Lung (tissue), 12 donors: ENCODE measurements around the gene ARHGAP9. TPM values are rescaled to one million over a fixed set of nuclear protein-coding genes. Genes with fewer than 3 reads are reported as not detected.
"Not testable (repeated sequence)": the region's sequence is repeated elsewhere in the genome, so short reads cannot be mapped to it uniquely, and the experiment has no call there.

Source experiments
- ATAC-seq: fragments of 200-7000 bp; cut with Tn5 transposase; one replicate; pipeline ENCODE4 v1.9.1; 2020; ENCODE audit warnings: moderate number of reproducible peaks; ENCODE audit not compliant: insufficient read depth, low FRiP score
- DNase-seq, 3 donors: peaks; one replicate each; pipeline ENCODE4 v3.0.0-alpha.2; 2013 to 2017
- H3K27ac ChIP-seq, 2 donors: one replicate each; pipeline ENCODE4 v1.5.1; 2013; ENCODE audit warnings: mild to moderate bottlenecking in 2 of 2, moderate library complexity in 2 of 2, control low read depth in 1 of 2, inconsistent platforms in 1 of 2, low read depth in 1 of 2, low read length in 1 of 2
- H3K27me3 ChIP-seq, 3 donors: one replicate each; pipeline ENCODE4 v1.5.1; 2013; ENCODE audit warnings: low read length in 2 of 3; ENCODE audit not compliant: control insufficient read depth in 3 of 3, insufficient read depth in 3 of 3
- H3K36me3 ChIP-seq, 4 donors: one replicate each; pipeline ENCODE4 v1.5.1; 2013; ENCODE audit warnings: low read length in 4 of 4, mild to moderate bottlenecking in 1 of 4, moderate library complexity in 1 of 4; ENCODE audit not compliant: control insufficient read depth in 4 of 4, insufficient read depth in 4 of 4
- H3K4me1 ChIP-seq, 5 donors: one replicate each; pipeline ENCODE4 v1.5.1; 2013; ENCODE audit warnings: low read length in 5 of 5, mild to moderate bottlenecking in 2 of 5, moderate library complexity in 1 of 5; ENCODE audit not compliant: control insufficient read depth in 5 of 5, insufficient read depth in 5 of 5
- H3K4me3 ChIP-seq: one replicate; pipeline ENCODE4 v1.5.1; 2013; ENCODE audit warnings: mild to moderate bottlenecking, control low read depth, moderate library complexity
- H3K9ac ChIP-seq, 2 donors: one replicate each; pipeline ENCODE4 v1.5.1; 2013; ENCODE audit warnings: low read length in 2 of 2, control low read depth in 1 of 2; ENCODE audit not compliant: insufficient read depth in 1 of 2
- H3K9me3 ChIP-seq, 4 donors: one replicate each; pipeline ENCODE4 v1.5.1; 2013; ENCODE audit warnings: low read length in 3 of 4, mild to moderate bottlenecking in 1 of 4, moderate library complexity in 1 of 4; ENCODE audit not compliant: control insufficient read depth in 4 of 4, insufficient read depth in 3 of 4
- WGBS, 2 donors: extraction: QIAGEN DNeasy Blood & Tissue Kit; methylation state at CpG; one replicate each; pipeline ENCODE4 v1.1.7; 2013; 5-methylcytosine and 5-hydroxymethylcytosine counted together
- polyA plus RNA-seq, 2 donors: library from polyadenylated mRNA; stranded (reverse); fragments of 200-250 nt; gene quantifications; one replicate each; pipeline ENCODE4 v1.2.1, GENCODE V29; 2013
- total RNA-seq, 2 donors: library from RNA; depleted of rRNA in 1 of 2; stranded (reverse); fragments of >200 nt in 1 of 2; gene quantifications; one replicate each; pipeline ENCODE4 v1.2.1, GENCODE V29; 2014 to 2021
- TF ChIP-seq, protein P1 (sequence below): IDR thresholded peaks from 2 replicates; pipeline ENCODE4 v1.5.1; 2012; ENCODE audit warnings: mild to moderate bottlenecking; ENCODE audit errors: control extremely low read depth, extremely low read depth
- donor health status: control.
- donor health status: control.
- donor health status: Bipolar disorder and iron deficiency.
- donor health status: healthy.
- donor health status: DM: yes; HTN: yes; CAD: no.

The ARHGAP9 gene
- total and polyA plus RNA-seq, 4 donors, result 14.7 to 62.1 (median 33.1) TPM

DNA sequence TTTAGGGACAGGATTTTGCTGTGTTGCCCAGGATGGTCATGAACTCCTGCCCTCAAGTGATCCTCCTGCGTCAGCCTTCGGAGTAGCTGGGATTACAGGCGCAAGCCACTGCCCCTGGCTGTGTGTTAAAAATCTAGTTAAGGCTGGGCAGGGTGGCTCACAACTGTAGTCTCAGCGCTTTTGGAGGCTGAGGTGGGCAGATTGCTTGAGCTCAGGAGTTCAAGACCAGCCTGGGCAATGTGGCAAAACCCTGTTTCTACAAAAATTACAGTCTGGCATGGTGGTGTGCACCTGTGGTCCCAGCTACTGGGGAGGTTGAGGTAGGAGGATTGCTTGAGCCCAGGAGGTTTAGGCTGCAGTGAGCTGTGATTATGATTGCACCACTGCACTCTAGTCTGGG, 31.5 kb upstream of the ARHGAP9 start:
- DNase-seq (no peak), ATAC-seq (no peak)
- Histone ChIP-seq H3K27ac (no peak overlapping the region), H3K4me3 (no peak overlapping the region), H3K9ac (no peak overlapping the region), H3K9me3 (no peaks in the 10 kb centered on the region), H3K36me3 (peaks cover 24 to 39% (median 35%) of the 10 kb centered on the region in 4 donors), H3K27me3 (no peaks in the 10 kb centered on the region), H3K4me1 (no peaks in the 10 kb centered on the region)
- WGBS, 2 donors, result 98 to 100% methylated on average over 4 of the region's 4 CpGs
- TF ChIP-seq, protein P1, sequence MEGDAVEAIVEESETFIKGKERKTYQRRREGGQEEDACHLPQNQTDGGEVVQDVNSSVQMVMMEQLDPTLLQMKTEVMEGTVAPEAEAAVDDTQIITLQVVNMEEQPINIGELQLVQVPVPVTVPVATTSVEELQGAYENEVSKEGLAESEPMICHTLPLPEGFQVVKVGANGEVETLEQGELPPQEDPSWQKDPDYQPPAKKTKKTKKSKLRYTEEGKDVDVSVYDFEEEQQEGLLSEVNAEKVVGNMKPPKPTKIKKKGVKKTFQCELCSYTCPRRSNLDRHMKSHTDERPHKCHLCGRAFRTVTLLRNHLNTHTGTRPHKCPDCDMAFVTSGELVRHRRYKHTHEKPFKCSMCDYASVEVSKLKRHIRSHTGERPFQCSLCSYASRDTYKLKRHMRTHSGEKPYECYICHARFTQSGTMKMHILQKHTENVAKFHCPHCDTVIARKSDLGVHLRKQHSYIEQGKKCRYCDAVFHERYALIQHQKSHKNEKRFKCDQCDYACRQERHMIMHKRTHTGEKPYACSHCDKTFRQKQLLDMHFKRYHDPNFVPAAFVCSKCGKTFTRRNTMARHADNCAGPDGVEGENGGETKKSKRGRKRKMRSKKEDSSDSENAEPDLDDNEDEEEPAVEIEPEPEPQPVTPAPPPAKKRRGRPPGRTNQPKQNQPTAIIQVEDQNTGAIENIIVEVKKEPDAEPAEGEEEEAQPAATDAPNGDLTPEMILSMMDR, result no peak

DNA sequence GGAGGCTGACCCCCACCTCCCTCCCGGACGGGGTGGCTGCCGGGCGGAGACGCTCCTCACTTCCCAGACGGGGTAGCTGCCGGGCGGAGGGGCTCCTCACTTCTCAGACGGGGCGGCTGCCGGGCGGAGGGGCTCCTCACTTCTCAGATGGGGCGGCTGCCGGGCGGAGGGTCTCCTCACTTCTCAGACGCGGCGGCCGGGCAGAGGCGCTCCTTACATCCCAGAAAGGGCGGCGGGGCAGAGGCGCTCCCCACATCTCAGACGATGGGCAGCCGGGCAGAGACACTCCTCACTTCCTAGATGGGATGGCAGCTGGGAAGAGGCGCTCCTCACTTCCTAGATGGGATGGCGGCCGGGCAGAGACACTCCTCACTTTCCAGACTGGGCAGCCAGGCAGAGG, 28.1 kb upstream of the ARHGAP9 start:
- ATAC-seq, H3K9ac ChIP-seq, DNase-seq, H3K4me3 ChIP-seq, H3K4me1 ChIP-seq, H3K27ac ChIP-seq, H3K27me3 ChIP-seq, H3K9me3 ChIP-seq: not testable (repeated sequence)
- peaks cover 8 to 34% (median 24%) of the 10 kb centered on the region in 4 donors for H3K36me3 ChIP-seq
- 96 to 98% methylated on average over 13 to 25 of the region's 28 CpGs for WGBS, 2 donors

DNA sequence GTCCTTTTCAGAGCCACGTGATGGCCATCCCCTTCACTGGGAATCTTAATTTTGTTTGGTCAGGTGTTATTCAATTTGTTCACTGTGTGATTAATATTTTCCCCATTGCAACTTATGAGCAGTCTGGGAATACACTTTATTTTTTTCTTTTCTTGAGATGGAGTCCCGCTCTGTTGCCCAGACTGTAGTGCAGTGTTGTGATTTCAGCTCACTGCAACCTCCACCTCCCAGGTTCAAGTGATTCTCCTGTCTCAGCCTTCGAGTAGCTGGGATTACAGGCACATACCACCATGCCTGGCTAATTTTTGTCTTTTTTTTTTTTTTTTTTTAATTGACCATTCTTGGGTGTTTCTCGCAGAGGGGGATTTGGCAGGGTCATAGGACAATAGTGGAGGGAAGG, 26.9 kb upstream of the ARHGAP9 start:
- H3K36me3 ChIP-seq, result peaks cover 8 to 32% (median 25%) of the 10 kb centered on the region in 4 donors
- not testable (repeated sequence) for H3K4me3 ChIP-seq, H3K27ac ChIP-seq, H3K9me3 ChIP-seq, H3K9ac ChIP-seq, H3K27me3 ChIP-seq, DNase-seq, H3K4me1 ChIP-seq, ATAC-seq
- WGBS, 2 donors, result 89 to 92% methylated on average over 3 to 4 of the region's 4 CpGs

DNA sequence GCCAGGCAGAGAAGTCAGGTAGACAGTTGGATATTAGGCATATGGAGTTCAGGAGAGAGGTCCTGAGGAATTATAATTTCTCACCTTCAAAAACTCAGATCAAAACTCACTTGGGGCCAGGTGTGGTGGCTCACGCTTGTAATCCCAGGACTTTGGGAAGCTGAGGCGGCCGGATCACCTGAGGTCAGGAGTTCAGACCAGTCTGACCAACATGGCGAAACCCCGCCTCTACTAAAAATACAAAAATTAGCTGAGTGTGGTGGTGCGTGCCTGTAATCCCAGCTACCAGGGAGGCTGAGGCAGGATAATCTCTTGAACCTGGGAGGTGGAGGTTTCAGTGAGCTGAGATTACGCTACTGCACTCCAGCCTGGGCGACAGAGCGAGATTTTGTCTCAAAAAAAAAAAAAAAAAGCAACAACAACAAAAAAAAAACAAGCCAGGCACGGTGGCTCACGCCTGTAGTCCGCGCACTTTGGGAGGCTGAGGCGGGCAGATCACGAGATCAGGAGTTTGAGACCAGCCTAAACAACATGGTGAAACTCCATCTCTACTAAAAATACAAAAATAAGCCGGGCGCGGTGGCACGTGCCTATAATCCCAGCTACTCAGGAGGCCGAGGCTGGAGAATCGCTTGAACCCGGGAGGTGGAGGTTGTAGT, 22.8 kb upstream of the ARHGAP9 start:
- H3K9ac ChIP-seq, H3K27me3 ChIP-seq, DNase-seq, H3K4me3 ChIP-seq, H3K27ac ChIP-seq, ATAC-seq, H3K4me1 ChIP-seq, H3K9me3 ChIP-seq: not testable (repeated sequence)
- 98% methylated on average over 17 to 22 of the region's 22 CpGs for WGBS, 2 donors
- peaks cover 31 to 52% (median 40%) of the 10 kb centered on the region in 4 donors for H3K36me3 ChIP-seq

- peaks cover 0 to 2% (median 0%) of the 10 kb centered on the region in 4 donors for H3K9me3 ChIP-seq
- no peak overlapping the region for H3K27ac ChIP-seq
- no peaks in the 10 kb centered on the region for H3K4me1 ChIP-seq
- no peak overlapping the region for H3K9ac ChIP-seq
- no peak for ATAC-seq
- H3K4me3 ChIP-seq, result no peak overlapping the region
- no peaks in the 10 kb centered on the region for H3K27me3 ChIP-seq
- no peak for DNase-seq
- TF ChIP-seq, protein P1, result no peak
- peaks cover 23 to 51% (median 37%) of the 10 kb centered on the region in 4 donors for H3K36me3 ChIP-seq
- WGBS, 2 donors, result 66 to 90% methylated on average over 11 of the region's 11 CpGs
Observed at GRCh38 chr12:57500213-57500612, 20.5 kb upstream of the ARHGAP9 start.
